ENCODE measurements around the gene RELN.

- TF ChIP-seq POLR2AphosphoS5 (IDR thresholded peaks at IDR 0.05) = no peak
- TF ChIP-seq, protein P1, sequence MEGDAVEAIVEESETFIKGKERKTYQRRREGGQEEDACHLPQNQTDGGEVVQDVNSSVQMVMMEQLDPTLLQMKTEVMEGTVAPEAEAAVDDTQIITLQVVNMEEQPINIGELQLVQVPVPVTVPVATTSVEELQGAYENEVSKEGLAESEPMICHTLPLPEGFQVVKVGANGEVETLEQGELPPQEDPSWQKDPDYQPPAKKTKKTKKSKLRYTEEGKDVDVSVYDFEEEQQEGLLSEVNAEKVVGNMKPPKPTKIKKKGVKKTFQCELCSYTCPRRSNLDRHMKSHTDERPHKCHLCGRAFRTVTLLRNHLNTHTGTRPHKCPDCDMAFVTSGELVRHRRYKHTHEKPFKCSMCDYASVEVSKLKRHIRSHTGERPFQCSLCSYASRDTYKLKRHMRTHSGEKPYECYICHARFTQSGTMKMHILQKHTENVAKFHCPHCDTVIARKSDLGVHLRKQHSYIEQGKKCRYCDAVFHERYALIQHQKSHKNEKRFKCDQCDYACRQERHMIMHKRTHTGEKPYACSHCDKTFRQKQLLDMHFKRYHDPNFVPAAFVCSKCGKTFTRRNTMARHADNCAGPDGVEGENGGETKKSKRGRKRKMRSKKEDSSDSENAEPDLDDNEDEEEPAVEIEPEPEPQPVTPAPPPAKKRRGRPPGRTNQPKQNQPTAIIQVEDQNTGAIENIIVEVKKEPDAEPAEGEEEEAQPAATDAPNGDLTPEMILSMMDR (IDR thresholded peaks at IDR 0.05 in 8 of 11, conservative IDR thresholded peaks at IDR 0.05 in 3 of 11) = no peak
- no peak for TF ChIP-seq POLR2A (IDR thresholded peaks at IDR 0.05)
Measured at GRCh38 chr7:103929901-103930311, 59.6 kb downstream of the RELN start.

All from spleen (tissue), 7 donors.